Activated CD4-positive, CD25-positive, alpha-beta regulatory T cell treated with anti-CD3 and anti-CD28 coated beads, Interleukin-2, amount 50 U/mL, for 72 hours (primary cell): ENCODE measurements around the gene ABCA4.

Experiments
- DNase-seq: peaks from one replicate; pipeline ENCODE4 v3.0.0; 2021

The ABCA4 gene

GRCh38 chr1:94024104-94024792 lies 96.7 kb downstream of the ABCA4 start:
- DNase-seq: no peak

GRCh38 chr1:94022471-94023189 lies 98.3 kb downstream of the ABCA4 start:
- DNase-seq: no peak

GRCh38 chr1:94020764-94021579 lies 100.0 kb downstream of the ABCA4 start:
- no peak for DNase-seq

GRCh38 chr1:94019327-94019726 lies 101.6 kb downstream of the ABCA4 start:
- no peak for DNase-seq

- DNase-seq: no peak
These were observed 103.7 kb downstream of the ABCA4 start for GRCh38 chr1:94017155-94017829.

GRCh38 chr1:94015489-94015817 lies 105.5 kb downstream of the ABCA4 start:
- DNase-seq: no peak

GRCh38 chr1:94014635-94015488 lies 106.1 kb downstream of the ABCA4 start:
- DNase-seq: no peak

GRCh38 chr1:94014087-94014486 lies 106.9 kb downstream of the ABCA4 start:
- DNase-seq: no peak

GRCh38 chr1:94013367-94013878 lies 107.5 kb downstream of the ABCA4 start:
- DNase-seq: no peak

GRCh38 chr1:94012708-94013366 lies 108.1 kb downstream of the ABCA4 start:
- no peak for DNase-seq

GRCh38 chr1:94011709-94012595 lies 109.0 kb downstream of the ABCA4 start:
- no peak for DNase-seq

GRCh38 chr1:94011129-94011528 lies 109.8 kb downstream of the ABCA4 start:
- no peak for DNase-seq

- no peak for DNase-seq
These were observed 111.6 kb downstream of the ABCA4 start for GRCh38 chr1:94009304-94009703.

GRCh38 chr1:94006604-94007003 lies 114.3 kb downstream of the ABCA4 start:
- no peak for DNase-seq

- no peak for DNase-seq
These were observed 116.0 kb downstream of the ABCA4 start for GRCh38 chr1:94004924-94005323.

GRCh38 chr1:94002046-94002787 lies 118.7 kb downstream of the ABCA4 start:
- no peak for DNase-seq

- DNase-seq: no peak
These were observed 119.4 kb downstream of the ABCA4 start for GRCh38 chr1:94001397-94002045.

- no peak for DNase-seq
These were observed 120.3 kb downstream of the ABCA4 start for GRCh38 chr1:94000510-94001282.
